ENCODE data around the gene SLC19A2.
A peak's percentile ranks its signal among the peaks of the same experiment; 100 is the strongest.
"Not testable (repeated sequence)": the region's sequence is repeated elsewhere in the genome, so short reads cannot be mapped to it uniquely, and the experiment has no call there.

The SLC19A2 gene, protein sequence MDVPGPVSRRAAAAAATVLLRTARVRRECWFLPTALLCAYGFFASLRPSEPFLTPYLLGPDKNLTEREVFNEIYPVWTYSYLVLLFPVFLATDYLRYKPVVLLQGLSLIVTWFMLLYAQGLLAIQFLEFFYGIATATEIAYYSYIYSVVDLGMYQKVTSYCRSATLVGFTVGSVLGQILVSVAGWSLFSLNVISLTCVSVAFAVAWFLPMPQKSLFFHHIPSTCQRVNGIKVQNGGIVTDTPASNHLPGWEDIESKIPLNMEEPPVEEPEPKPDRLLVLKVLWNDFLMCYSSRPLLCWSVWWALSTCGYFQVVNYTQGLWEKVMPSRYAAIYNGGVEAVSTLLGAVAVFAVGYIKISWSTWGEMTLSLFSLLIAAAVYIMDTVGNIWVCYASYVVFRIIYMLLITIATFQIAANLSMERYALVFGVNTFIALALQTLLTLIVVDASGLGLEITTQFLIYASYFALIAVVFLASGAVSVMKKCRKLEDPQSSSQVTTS

DNA sequence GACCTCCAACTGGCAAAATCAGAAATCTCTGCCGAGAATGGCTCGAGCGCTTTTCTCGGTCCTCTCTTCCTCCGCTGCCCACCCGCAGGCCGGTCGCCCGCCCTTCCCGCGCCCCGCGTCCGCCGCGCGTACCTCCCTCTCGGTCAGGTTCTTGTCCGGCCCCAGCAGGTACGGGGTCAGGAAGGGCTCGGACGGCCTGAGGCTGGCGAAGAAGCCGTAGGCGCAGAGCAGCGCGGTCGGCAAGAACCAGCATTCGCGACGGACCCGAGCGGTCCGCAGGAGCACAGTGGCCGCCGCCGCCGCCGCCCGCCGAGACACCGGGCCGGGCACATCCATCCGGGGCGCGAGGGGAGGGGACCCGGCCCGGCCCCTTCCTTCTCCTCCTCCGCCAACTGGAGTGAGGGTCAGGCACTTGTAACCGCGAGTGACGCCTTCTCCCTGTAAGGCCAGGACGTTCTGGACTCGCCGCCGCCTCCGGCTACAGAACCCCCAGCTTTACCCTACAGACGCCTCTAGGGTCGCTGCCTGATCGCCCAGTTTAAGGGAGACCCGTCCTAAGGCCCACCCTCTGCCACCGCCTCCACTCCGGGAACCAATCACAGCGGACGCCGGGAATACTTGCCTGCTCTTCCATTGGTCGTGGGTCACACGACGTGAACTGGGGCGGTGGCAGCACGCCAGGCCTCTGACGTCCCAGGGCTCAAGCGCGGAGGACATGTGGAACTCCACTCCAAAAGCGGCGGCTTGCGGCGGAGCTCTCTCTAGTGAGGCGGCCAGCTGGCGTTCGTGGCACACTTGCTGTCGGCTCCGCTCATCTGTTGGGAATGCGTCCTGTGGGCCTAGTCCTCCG is at the start of gene SLC19A2:
SLC19A2 (minus strand) TSS at position 514 of the 850 bp plus-strand sequence; CDS start at position 336, 178 bp downstream.
- DNase-seq (ENCODE audit: low read depth in 2 of 2) = peak; percentile 89 to 90

DNA sequence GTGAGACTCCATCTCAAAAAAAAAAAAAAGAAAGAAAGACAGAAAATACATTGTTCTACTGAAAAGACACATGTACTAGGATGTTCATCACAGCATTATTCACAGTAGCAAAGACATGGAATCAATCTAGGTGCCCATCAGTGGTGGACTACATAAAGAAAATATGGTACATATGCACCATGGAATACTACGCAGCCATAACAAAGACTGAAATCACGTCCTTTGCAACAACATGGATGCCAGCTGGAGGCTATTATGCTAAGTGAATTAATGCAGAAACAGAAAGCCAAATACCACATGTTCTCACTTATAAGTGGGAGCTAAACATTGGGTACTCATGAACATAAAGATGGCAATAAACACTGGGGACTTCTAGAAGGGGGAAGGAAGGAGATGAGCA is 48.9 kb upstream of the SLC19A2 start:
- DNase-seq (ENCODE audit: low read depth in 2 of 2) = no peak

DNA sequence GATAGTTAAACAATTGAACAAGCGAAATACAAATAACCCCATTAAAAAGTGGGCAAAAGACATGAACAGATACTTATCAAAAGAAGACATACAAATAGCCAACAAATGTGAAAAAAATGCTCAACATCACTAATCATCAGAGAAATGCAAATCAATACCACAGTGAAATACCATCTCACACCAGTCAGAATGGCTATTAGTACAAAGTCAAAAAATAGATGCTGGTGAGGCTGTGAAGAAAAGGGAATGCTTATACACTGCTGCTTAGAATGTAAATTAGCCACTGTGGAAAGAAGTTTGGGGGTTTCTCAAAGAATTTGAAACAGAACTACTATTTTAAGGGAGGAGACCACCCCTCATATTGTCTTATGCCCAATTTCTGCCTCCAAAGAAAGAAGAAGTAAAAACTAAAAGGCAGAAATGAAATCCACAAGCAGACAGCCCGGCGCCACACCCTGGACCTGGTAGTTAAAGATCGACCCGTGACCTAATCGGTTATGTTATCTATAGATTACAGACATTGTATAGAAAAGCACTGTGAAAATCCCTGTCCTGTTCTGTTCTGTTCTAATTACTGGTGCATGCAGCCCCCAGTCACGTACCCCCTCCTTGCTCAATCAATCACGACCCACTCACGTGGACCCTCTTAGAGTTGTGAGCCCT is 47.9 kb upstream of the SLC19A2 start:
- not testable (repeated sequence) for DNase-seq (ENCODE audit: low read depth in 2 of 2)

DNA sequence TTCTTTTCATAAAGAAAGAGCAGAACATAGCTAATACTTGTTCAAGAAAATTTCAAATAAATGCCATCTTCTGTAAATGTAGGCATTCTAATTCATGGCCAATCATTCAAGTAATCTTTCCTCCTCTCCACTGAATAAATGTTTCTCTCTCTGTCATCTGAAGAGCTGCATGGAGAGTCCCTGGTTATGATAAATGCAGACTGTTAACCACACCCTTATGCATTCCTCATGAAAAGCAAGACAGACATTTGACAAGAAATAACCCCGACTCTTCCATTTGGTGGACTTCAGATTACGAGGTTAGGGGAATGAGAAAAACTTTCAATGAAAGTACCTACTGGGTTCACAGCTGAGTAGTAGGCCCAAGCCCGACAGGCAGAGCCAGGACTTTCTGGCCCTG is 44.7 kb upstream of the SLC19A2 start:
- DNase-seq (ENCODE audit: low read depth in 2 of 2) = no peak

DNA sequence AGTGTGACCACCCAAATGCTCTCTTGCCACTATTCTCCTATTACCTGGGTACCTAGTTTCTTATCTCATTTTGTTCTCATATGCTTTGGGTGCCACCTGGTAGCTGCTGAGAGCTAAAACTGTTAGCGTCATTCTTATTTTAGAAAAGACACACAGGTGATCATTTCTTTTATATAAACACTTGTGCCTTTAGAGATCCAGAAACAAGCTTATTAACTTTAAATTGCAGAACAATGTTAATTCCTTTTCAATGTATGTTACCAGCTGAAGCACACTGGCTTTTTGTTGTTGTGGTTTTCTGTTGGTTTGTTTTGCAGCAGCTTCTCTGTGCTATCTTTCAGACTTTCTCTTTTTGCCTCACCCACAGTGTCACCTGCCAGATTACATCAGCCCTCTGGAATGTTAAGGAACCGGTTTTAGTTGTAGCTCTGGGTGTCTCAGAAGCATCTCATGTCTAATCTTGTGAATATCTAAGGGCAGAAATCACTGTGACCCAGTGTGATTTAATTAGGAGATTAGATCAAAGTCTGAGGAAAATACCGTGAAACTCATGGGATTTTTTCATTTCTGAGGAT is 43.4 kb upstream of the SLC19A2 start:
- no peak for DNase-seq (ENCODE audit: low read depth in 2 of 2)

DNA sequence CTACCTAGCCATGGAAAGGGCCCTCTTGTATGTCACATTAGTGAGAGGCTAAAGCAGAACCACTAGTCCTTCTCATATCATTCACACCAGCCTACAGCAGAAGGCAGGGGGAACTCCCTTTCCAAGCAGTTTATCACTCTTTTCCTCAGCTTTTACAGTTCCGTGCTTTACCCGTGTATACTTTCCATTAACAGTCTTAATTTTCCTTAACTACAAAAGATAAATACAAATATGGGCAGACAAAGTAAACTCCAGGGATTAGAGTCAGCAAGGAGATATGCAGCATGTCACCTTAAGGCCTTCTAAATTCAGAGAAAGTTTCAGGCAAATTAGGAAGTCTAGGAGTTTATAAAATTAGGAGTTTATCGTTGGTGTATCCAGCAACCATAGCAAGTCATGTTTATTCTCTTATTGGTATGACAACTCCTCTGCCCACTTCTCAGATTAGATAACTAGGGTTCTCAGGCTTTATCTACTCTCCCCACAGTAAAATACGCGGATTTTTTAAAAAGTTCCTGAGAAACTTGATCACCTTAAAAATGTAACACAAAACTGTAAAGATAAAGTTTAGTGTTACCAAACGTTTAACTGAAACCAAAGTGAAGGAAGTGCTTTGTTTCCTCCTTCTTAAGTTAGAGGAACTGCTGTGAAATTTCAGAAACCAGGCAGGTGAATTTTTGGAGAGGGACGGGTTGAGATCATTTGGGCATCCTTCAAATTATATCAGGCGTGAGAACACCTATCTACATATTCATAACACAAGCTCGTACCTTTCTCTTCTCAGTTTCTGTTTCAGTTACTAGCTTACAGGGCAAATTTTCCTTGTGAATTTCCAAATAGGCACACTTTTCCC is 42.7 kb upstream of the SLC19A2 start:
- DNase-seq (ENCODE audit: low read depth in 2 of 2) = no peak

DNA sequence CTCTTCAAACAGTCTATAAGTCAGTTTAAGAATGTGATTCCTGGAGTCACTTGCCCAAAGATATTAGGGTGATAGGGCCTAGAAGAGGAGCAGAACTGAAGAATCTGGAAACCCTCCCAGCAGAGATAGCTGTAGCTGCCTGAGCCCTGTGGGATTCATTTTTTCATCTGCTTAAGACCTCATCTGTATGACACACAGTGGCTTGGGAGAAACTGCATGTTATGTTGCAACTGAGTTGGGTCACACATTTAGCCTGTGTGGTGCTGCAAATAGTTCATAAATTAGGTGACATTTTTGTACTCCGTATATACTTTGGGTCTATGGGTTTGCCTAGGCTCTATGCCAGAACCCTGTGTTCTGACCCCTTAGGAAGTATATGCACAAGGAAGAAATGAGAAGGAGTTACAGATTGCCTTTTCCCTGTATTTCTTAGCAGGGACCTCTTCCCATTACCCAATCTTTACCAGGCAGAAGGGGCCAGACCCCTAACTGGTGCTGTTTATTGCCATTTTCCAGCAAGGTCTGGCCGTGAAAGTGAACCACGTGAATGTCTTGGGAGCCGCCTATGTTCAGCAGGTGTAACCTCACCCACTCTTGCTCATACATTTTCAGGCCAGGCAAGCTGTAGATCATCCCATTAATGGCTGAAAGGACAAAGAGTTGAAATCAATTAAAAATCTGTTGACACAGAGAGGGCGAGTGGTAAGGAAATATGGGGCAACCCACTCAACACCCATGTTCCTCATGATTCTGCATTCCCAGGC is 41.9 kb upstream of the SLC19A2 start:
- DNase-seq (ENCODE audit: low read depth in 2 of 2) = no peak

DNA sequence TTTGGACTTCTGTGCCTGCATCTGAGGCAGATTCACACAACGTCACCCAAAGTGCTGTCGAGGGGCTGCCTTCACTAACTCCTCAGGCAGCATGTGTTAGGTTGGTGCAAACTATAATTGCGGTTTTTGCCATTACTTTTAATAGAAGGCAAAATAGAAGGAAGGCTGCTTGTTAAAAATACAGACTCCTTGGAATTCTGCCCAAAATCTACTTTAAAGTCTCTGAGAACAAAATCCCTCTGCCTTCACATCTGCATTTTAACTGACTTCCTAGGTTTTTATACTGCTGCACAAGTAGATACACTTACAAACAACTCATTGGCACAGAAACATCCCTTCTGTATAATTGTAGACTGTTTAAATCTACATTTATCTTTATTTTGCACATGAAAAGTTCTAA is 41.3 kb upstream of the SLC19A2 start:
- DNase-seq (ENCODE audit: low read depth in 2 of 2) = no peak

DNA sequence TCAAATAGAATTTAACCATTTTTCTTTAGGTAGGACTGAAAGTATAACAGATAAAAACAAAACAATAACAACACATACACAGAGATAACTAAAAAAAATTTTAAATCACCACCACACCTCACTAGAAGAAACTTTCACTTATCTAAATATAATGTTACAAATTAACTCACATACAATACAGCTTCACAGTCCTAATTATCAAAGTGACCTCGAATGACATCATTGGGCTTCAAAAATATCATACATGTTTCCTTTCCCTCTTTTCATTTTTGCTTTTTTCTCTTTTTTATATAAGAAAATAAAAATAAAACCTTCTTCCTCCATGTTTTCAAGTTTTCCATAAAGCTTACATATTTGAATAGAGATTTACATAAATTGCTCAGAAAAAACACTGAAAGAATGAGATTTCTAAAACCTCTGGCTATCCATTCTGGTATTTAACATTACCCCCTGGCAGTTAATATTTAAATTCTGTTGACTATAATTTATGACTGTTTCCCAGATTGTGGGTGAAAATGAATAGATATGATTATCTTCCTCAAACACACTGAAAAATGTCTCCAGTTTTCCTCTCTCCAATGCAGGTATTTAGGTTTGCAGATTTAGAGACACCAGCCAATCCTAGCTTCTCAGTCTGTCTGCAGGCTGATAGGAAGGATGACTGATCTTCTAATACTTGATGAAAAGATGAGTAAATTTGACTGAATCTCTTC is 40.5 kb upstream of the SLC19A2 start:
- no peak for DNase-seq (ENCODE audit: low read depth in 2 of 2)

DNA sequence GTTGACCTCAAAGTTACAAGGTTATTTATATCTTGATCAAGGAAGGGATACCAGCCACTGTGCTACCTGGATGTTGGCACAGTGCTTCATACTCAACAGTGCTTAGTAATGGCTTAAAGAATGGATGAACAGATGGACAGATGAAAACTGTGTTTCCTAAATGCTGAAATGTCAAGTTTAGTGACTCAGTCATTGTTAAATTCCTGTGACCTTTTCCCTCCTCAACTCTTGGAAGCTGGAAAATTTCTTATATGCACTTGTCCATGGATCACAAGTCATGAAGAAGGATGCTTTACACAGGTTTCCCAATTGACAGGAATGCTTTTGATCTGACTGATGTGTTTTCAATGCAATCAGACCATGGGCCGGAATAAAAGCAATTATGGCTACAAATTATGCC is 39.6 kb upstream of the SLC19A2 start:
- no peak for DNase-seq (ENCODE audit: low read depth in 2 of 2)

DNA sequence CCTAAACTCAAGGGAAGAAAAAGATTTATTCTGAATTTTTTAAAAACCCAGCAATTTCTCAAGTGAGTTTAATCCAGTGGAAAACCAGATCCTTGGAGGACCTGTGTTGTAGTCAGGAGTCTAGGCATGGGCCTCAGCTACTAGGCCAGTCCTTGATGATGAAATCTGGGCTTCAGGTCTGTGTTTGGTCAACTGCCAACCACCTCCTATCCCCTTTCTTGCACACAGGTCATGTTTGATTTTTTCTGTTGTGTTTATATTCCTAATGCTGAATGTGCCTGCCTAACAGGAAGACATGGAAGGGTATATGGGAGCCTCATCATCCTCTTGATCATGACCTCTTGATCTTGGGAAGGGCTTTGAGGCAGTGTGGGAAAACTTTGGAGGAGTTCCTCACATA is 38.2 kb upstream of the SLC19A2 start:
- no peak for DNase-seq (ENCODE audit: low read depth in 2 of 2)

DNA sequence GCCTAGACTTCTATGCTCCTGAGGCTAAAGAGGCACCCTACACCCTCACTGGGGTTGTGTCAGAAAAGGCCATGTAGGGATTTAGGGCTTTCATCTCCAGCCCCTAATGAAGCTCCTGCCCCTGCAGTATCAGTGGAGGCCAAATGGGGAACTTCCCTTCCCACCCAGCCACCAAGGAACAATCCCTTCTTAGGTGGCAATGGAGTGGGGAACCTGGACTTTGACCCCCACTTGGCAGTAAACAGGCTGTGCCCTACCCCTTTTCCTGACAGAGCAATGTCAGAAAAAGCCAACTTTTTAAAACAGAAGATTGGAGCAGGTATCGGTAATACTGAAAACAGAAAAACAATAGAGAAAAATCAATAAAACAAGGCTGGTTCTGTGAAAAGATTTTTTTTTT is 35.5 kb upstream of the SLC19A2 start:
- DNase-seq (ENCODE audit: low read depth in 2 of 2) = no peak

DNA sequence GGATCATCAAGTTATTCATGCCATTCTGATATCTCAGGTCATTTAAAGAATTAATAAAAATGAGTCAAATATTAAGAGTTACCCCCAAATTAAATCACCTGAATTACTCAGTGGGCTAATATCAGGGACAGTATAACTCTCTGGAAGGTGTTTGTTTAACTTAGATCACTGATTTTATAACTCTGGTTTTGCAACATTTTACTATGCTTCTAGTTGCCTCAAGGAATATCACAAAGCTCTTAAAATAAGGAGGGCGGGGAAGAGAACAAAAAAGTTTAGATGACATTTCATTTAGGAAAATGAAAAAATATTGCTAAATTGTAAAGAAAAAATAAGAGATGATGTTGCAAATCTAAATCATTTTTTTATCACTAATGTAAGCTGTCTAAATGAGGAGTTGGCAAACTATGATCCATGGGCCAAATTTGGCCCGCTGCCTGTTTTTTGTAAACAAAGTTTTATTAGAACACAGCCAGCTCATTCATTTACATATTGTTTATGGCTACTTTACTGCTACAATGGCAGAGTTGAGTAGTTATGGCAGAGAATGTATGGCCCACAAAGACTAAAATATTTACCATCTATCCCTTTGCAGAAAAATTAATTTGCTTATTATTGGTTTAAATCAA is 31.9 kb upstream of the SLC19A2 start:
- no peak for DNase-seq (ENCODE audit: low read depth in 2 of 2)

DNA sequence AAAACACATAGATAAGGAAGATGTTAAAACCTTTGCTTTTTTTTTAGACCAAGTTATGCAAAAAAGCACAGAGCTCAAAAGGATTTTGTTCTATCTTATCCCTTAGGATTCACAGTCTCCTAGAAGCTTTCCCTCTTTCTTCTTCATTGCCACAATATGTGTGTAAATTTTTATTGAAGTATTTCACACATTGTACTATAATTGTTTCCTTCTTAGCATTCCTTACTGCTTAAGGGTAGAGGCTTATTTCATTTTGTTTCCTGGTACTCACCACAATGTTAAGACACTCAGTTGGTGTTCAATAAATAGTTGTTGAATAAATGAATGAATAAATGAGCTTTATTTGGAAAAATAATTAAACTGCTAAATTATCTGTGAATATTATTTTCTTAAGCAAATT is 29.9 kb upstream of the SLC19A2 start:
- DNase-seq (ENCODE audit: low read depth in 2 of 2) = no peak

DNA sequence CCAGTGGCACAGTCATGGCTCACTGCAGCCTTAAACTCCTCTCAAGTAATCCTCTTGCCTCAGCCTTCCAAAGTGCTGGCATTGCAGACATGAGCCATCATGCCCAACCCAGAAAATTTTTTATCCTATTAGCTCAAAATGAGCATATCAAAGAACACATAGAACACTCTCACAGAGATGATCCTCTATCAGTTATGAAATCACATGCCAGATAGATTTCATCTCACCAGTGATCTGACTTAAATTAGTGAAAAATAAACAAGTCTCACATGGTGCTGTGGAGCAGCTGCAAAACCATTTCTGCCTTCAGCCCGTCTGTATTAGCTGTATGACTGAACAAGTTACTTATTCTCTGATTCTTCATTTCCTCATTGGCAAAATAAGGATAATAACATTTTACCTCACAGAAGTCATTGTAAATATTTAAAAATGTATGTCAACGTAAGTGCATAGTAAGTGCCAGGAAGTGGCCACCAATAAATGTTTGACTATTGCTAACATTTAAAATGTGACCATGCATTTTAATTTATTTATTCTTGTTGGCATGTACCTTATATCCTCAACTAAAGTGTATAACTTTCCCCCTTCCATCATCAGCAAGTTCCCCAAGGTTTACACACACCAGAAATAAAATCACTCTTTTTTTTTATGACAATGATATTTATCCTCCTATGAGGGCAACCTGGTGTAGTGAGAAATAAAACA is 29.0 kb upstream of the SLC19A2 start:
- DNase-seq (ENCODE audit: low read depth in 2 of 2) = no peak

DNA sequence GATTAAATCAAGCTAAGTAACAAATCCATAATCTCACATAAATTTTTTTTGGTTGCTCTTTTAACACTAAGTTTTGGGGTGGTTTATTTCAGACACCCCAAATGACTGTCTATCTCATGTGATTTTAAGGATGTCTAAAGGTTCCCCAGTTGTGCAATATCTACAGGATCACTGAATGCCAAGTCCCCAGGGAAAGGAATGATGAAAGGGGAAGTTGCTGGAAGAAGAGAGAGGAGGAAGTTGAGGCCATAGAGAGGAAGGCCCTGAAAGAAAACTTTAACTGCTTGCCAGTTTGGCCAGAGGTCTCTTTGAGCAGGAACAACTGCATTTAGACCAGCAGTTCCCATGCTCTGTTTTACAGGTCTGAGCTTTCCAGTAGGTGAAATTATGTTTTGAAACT is 27.5 kb upstream of the SLC19A2 start:
- no peak for DNase-seq (ENCODE audit: low read depth in 2 of 2)

DNA sequence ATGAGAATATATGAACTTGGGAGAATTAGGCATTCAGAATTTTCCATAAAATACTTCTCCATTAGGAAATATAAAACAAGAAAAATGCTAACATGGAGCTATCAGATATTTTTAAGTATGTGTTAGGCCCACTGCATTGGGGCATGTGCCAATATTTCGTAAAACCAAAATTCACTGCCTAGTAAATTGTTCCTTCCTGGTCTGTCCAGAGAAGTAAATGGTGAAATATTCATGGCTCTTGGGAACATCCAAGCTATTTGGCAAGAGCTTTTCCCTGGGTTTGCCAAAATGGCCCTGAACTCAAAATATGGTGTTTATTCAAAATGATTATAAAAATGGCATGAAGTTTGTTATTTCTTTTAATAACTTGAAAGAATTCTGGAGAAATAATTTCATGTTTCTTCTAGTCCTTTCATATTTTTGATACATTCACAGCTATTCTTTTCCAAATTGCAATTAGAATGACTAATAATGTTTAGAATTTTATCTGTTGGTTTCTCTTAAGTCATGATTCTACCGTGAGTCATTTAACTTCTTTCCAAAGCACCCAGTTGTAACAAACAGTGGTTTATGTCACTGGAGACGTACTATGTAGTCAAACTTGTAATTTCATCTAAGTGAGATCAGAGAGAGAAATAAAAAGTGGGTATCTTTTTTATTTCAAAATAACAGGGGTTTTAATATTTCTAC is 25.7 kb upstream of the SLC19A2 start:
- no peak for DNase-seq (ENCODE audit: low read depth in 2 of 2)

DNA sequence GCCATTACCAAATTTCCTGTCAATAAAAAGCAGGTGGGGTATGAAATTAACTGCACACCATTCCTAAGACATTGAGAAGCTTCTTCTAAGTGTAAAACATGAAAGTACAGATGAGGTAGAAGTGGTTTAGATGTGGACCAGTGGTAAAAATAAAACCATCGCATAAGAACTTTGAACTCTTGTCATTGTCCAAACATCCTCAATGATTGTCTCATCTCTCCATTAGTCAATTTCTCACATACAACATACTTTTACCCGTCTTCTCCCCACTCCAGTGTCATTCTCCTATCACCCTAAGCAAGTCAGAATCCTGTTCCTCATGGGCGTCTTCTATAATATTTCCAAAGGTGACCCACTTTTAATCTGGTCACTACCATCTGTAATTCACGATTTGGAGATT is 24.3 kb upstream of the SLC19A2 start:
- DNase-seq (ENCODE audit: low read depth in 2 of 2) = no peak

Data from stimulated activated CD4-positive, alpha-beta T cell treated with anti-CD3 and anti-CD28 coated beads, Interleukin-15, amount 100 ng/mL, for 48 hours (primary cell).